ENCODE results near the gene ARHGEF39.
"Not testable (repeated sequence)": the region's sequence is repeated elsewhere in the genome, so short reads cannot be mapped to it uniquely, and the experiment has no call there.

Gene ARHGEF39

GRCh38 chr9:35650341-35651158 lies 14.4 kb downstream of the ARHGEF39 start, which contains the start of gene SIT1:
TSS of gene SIT1 (minus strand) at chr9:35650931. CDS start at chr9:35650853, 78 bp downstream.
- ATAC-seq = no peak

- ATAC-seq = no peak
These were observed 15.3 kb downstream of the ARHGEF39 start for GRCh38 chr9:35649431-35650340.

- ATAC-seq = peak; percentile 88 to 90
These were observed 18.3 kb downstream of the ARHGEF39 start for GRCh38 chr9:35646533-35647265.

- no peak for ATAC-seq
These were observed 18.9 kb downstream of the ARHGEF39 start for GRCh38 chr9:35646153-35646532.

GRCh38 chr9:35645736-35646135 lies 19.3 kb downstream of the ARHGEF39 start:
- not testable (repeated sequence) for ATAC-seq

- no peak for ATAC-seq
These were observed 21.9 kb downstream of the ARHGEF39 start for GRCh38 chr9:35643046-35643445.

GRCh38 chr9:35641478-35641877 lies 23.5 kb downstream of the ARHGEF39 start:
- not testable (repeated sequence) for ATAC-seq

- ATAC-seq = not testable (repeated sequence)
These were observed 24.6 kb downstream of the ARHGEF39 start for GRCh38 chr9:35640431-35640830.

GRCh38 chr9:35639631-35640030 lies 25.4 kb downstream of the ARHGEF39 start:
- no peak for ATAC-seq

GRCh38 chr9:35639225-35639624 lies 25.8 kb downstream of the ARHGEF39 start:
- peak; percentile 58 to 70 for ATAC-seq

GRCh38 chr9:35638751-35639150 lies 26.2 kb downstream of the ARHGEF39 start:
- ATAC-seq = not testable (repeated sequence)

- not testable (repeated sequence) for ATAC-seq
These were observed 27.5 kb downstream of the ARHGEF39 start for GRCh38 chr9:35637427-35637955.

GRCh38 chr9:35636877-35637246 lies 28.1 kb downstream of the ARHGEF39 start:
- ATAC-seq = not testable (repeated sequence)

GRCh38 chr9:35636135-35636876 lies 28.7 kb downstream of the ARHGEF39 start:
- ATAC-seq = no peak

GRCh38 chr9:35635730-35636129 lies 29.3 kb downstream of the ARHGEF39 start:
- ATAC-seq = no peak

- no peak for ATAC-seq
These were observed 35.4 kb downstream of the ARHGEF39 start for GRCh38 chr9:35629597-35629996.

- no peak for ATAC-seq
These were observed 36.5 kb downstream of the ARHGEF39 start for GRCh38 chr9:35628389-35628991.

- no peak for ATAC-seq
These were observed 37.4 kb downstream of the ARHGEF39 start for GRCh38 chr9:35627575-35627974.

GRCh38 chr9:35619800-35620158 lies 45.2 kb downstream of the ARHGEF39 start:
- ATAC-seq = peak; percentile 69 to 73

- ATAC-seq = peak; percentile 58 to 61
These were observed 45.9 kb downstream of the ARHGEF39 start for GRCh38 chr9:35618854-35619799.
